ENCODE measurements around the gene PSMG4.

Gene PSMG4

DNA sequence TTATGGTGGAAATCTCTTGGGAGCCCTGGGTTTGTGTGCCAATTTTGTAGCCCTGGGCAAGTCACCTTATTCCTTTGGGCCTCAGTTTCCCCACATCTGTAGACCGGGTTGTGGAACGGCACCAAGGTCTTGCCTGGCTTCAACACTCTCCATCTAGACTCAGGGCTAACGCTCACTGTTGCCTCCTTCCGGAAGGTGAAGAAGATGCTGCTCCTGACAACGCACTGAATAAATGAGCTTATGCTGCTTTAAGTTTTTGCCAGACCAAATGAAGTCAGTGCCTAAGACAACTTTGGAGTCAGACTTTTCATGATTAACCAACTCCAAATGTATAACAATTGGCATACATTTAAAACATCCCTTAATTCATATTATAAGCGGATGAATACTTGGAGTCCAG, 53.1 kb downstream of the PSMG4 start:
- Histone ChIP-seq H3K36me3 (ENCODE audit: low read length) (no peaks in the 10 kb centered on the region), H4K20me1 (ENCODE audit: low read depth, low read length) (no peaks in the 10 kb centered on the region), H3K4me3 (ENCODE audit: insufficient read depth, low read length, poor library complexity, severe bottlenecking) (no peak overlapping the region), H3K27me3 (ENCODE audit: low read length) (no peaks in the 10 kb centered on the region), H2AFZ (ENCODE audit: low read depth, low read length, severe bottlenecking) (no peak overlapping the region), H3K9me2 (replicated peaks; ENCODE audit: insufficient read depth, low read length) (no peaks in the 10 kb centered on the region), H3K27ac (ENCODE audit: low read depth, low read length) (no peak overlapping the region), H3K9ac (ENCODE audit: low read length) (no peak overlapping the region), H3K79me2 (ENCODE audit: insufficient read depth, low read length) (no peaks in the 10 kb centered on the region), H3F3A (ENCODE audit: insufficient read depth) (no peaks in the 10 kb centered on the region), H3K9me3 (ENCODE audit: insufficient read depth, low read length) (no peaks in the 10 kb centered on the region), H3K4me2 (ENCODE audit: low read depth, low read length, poor library complexity, severe bottlenecking) (no peak overlapping the region)
- TF ChIP-seq, protein P1, sequence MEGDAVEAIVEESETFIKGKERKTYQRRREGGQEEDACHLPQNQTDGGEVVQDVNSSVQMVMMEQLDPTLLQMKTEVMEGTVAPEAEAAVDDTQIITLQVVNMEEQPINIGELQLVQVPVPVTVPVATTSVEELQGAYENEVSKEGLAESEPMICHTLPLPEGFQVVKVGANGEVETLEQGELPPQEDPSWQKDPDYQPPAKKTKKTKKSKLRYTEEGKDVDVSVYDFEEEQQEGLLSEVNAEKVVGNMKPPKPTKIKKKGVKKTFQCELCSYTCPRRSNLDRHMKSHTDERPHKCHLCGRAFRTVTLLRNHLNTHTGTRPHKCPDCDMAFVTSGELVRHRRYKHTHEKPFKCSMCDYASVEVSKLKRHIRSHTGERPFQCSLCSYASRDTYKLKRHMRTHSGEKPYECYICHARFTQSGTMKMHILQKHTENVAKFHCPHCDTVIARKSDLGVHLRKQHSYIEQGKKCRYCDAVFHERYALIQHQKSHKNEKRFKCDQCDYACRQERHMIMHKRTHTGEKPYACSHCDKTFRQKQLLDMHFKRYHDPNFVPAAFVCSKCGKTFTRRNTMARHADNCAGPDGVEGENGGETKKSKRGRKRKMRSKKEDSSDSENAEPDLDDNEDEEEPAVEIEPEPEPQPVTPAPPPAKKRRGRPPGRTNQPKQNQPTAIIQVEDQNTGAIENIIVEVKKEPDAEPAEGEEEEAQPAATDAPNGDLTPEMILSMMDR (IDR thresholded peaks at IDR 0.05; ENCODE audit: insufficient read depth, low read length, poor library complexity, severe bottlenecking): no peak
- TF ChIP-seq EZH2phosphoT487 (conservative IDR thresholded peaks at IDR 0.05; ENCODE audit: low read length): no peak

GRCh38 chr6:3312604-3313231, 54.0 kb downstream of the PSMG4 start:
- Histone ChIP-seq H3K9me3 (ENCODE audit: insufficient read depth, low read length) (no peaks in the 10 kb centered on the region), H3K79me2 (ENCODE audit: insufficient read depth, low read length) (no peaks in the 10 kb centered on the region), H3K36me3 (ENCODE audit: low read length) (no peaks in the 10 kb centered on the region), H3F3A (ENCODE audit: insufficient read depth) (no peaks in the 10 kb centered on the region), H3K27me3 (ENCODE audit: low read length) (no peaks in the 10 kb centered on the region), H3K27ac (ENCODE audit: low read depth, low read length) (no peak overlapping the region), H3K4me3 (ENCODE audit: insufficient read depth, low read length, poor library complexity, severe bottlenecking) (no peak overlapping the region), H3K9me2 (replicated peaks; ENCODE audit: insufficient read depth, low read length) (no peaks in the 10 kb centered on the region), H3K9ac (ENCODE audit: low read length) (no peak overlapping the region), H2AFZ (ENCODE audit: low read depth, low read length, severe bottlenecking) (no peak overlapping the region), H3K4me2 (ENCODE audit: low read depth, low read length, poor library complexity, severe bottlenecking) (no peak overlapping the region), H4K20me1 (ENCODE audit: low read depth, low read length) (no peaks in the 10 kb centered on the region)
- no peak for TF ChIP-seq EZH2phosphoT487 (conservative IDR thresholded peaks at IDR 0.05; ENCODE audit: low read length)
- TF ChIP-seq, protein P1 (IDR thresholded peaks at IDR 0.05; ENCODE audit: insufficient read depth, low read length, poor library complexity, severe bottlenecking): no peak

DNA sequence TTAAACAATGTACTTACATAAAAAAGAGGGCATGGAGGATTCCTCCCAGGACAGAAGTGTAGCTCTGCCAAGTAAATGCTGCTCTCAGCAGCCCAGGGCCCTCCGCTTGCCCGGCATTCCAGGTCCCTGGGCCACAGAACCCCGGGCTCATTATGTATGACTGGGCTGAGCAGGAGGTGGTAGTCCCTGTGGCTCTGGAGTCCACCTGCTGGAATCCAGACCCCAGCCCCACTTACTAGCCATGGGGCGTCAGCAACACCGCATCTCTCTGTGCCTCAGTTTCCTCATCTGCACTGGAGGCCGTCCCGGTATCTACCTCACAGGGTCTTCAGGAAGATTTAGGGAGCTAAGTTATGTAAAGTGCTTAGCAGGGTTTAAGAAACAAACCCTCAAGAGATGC, 55.4 kb downstream of the PSMG4 start:
- Histone ChIP-seq H3K36me3 (ENCODE audit: low read length) (no peaks in the 10 kb centered on the region), H4K20me1 (ENCODE audit: low read depth, low read length) (no peaks in the 10 kb centered on the region), H3F3A (ENCODE audit: insufficient read depth) (no peaks in the 10 kb centered on the region), H3K9me3 (ENCODE audit: insufficient read depth, low read length) (no peaks in the 10 kb centered on the region), H3K9ac (ENCODE audit: low read length) (no peak overlapping the region), H3K4me3 (ENCODE audit: insufficient read depth, low read length, poor library complexity, severe bottlenecking) (no peak overlapping the region), H3K27ac (ENCODE audit: low read depth, low read length) (no peak overlapping the region), H3K27me3 (ENCODE audit: low read length) (no peaks in the 10 kb centered on the region), H2AFZ (ENCODE audit: low read depth, low read length, severe bottlenecking) (no peak overlapping the region), H3K79me2 (ENCODE audit: insufficient read depth, low read length) (no peaks in the 10 kb centered on the region), H3K9me2 (replicated peaks; ENCODE audit: insufficient read depth, low read length) (no peaks in the 10 kb centered on the region), H3K4me2 (ENCODE audit: low read depth, low read length, poor library complexity, severe bottlenecking) (no peak overlapping the region)
- no peak for TF ChIP-seq EZH2phosphoT487 (conservative IDR thresholded peaks at IDR 0.05; ENCODE audit: low read length)
- TF ChIP-seq, protein P1 (IDR thresholded peaks at IDR 0.05; ENCODE audit: insufficient read depth, low read length, poor library complexity, severe bottlenecking): no peak
